ENCODE measurements around the gene PLEKHH1.

Gene PLEKHH1

GRCh38 chr14:67567654-67568053, 34.6 kb downstream of the PLEKHH1 start:
- DNase-seq (ENCODE audit: low read depth) = no peak

DNA sequence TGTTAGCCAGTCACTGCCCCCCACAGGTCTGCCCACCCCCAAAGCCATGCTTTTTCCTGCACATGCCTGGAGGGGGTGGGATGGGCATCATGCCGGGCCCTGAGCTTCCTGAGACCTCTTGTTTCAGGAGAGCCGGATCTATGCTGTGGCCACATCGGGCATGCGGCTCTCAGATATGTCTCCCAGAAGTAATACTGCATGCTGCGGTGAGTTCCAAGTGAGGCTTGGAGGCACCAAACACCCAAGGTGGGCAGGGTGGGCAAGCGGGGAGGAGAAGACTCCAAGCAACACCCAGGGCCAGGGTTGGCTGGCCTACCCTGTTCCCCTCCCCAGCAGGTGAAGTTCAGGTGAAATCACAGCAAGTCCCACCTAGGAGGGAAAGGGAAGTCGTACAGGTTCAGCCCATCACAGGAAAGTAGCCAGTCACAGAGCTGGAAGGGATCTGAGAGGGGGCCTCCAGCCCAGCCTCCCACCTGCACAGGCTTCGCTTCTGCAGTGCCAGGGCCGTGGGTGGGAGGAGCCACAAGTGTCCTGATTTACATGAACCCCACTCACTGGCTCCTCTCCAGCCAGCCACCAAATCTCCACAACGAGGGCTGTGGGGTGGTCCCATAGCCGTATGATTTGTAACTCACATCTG, 36.0 kb downstream of the PLEKHH1 start:
- no peak for DNase-seq (ENCODE audit: low read depth)

DNA sequence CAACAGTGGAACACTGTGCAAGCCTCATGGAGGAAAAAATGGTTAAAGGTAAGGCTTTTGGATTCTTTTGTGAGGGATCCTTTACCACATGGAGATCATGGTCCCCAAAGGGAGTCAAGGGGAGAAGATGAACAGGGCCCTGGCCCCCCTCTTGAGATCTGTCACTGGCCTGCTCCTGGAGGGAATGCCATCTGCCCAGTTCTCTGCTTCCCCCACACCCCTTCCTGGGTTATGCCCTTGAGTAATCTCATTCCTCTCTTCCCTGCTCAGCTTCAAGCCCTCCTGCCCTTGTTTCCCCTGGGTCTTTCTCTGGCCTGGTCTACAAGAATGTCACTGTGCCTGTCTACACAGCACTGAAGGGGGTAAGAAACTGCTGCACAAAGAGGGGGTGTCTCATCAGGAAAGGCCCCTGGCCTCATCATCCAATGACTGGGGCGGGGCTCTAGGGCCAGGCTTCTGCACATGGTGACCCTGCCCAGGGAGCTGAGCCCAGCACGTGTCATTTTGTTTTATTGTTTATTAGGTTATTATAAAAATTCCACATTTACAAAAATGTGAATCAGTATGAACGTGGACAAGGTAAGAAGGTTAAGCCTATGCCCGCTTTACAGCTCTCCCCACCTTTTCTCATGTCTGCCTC, 36.7 kb downstream of the PLEKHH1 start:
- no peak for DNase-seq (ENCODE audit: low read depth)

GRCh38 chr14:67570453-67570852, 37.4 kb downstream of the PLEKHH1 start:
- DNase-seq (ENCODE audit: low read depth) = no peak

- DNase-seq (ENCODE audit: low read depth) = peak; percentile 50
These were observed 38.3 kb downstream of the PLEKHH1 start for GRCh38 chr14:67571275-67571990.

- no peak for DNase-seq (ENCODE audit: low read depth)
These were observed 38.9 kb downstream of the PLEKHH1 start for GRCh38 chr14:67571991-67572323.

- DNase-seq (ENCODE audit: low read depth) = no peak
These were observed 39.5 kb downstream of the PLEKHH1 start for GRCh38 chr14:67572608-67573007.

DNA sequence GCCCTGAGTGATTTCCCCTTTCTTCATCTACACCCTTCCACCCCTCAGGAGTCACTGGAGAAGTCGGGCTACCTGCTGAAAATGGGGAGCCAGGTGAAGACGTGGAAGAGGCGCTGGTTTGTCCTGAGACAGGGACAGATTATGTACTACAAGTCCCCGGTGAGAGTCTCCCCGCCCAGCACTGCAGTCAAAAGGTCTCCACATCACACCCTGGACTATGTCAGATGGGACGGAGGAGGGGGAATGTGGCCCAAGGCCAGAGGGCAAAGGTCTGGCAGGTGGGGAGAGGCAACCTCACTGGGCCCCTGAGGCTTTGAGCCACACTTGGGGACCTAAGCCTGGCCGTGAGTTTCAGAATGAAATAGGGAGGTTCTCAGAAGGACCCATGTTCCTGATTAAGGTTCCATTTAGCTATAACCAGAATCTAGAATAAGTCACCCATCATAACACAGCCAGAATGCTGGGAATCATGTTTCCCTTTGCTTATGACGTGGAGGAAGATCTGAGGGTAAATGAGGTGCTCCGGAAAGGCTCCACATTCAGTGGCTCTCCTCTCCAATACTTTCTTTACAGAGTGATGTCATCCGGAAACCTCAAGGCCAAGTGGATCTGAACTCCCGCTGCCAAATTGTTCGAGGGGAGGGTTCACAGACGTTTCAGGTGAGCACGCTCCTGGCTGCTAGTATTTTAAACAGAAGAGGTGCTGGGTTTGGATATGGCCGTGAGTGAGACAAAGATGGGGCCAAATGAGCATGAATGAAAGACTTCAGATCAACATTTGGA, 40.3 kb downstream of the PLEKHH1 start:
- no peak for DNase-seq (ENCODE audit: low read depth)

DNA sequence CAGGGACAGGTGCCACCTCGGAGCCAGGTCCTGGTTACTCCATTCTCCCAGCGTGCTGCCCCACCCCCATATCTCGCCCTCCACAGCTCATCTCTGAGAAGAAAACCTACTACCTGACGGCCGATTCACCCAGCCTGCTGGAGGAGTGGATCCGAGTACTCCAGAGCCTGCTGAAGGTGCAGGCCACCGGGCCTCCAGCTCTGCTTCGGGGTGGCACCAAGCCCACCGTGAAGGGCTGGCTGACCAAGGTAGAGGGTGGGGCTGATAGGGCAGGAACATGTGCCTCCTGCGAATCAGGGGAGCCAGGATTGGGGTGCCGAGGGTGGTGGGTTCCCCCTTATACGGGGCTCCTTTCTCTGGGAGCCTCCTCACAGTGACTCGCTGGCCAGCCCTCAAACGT, 41.1 kb downstream of the PLEKHH1 start:
- DNase-seq (ENCODE audit: low read depth) = no peak

- DNase-seq (ENCODE audit: low read depth) = no peak
These were observed 41.7 kb downstream of the PLEKHH1 start for GRCh38 chr14:67574806-67575205.

- no peak for DNase-seq (ENCODE audit: low read depth)
These were observed 42.6 kb downstream of the PLEKHH1 start for GRCh38 chr14:67575684-67576083.

- no peak for DNase-seq (ENCODE audit: low read depth)
These were observed 43.3 kb downstream of the PLEKHH1 start for GRCh38 chr14:67576216-67576955.

DNA sequence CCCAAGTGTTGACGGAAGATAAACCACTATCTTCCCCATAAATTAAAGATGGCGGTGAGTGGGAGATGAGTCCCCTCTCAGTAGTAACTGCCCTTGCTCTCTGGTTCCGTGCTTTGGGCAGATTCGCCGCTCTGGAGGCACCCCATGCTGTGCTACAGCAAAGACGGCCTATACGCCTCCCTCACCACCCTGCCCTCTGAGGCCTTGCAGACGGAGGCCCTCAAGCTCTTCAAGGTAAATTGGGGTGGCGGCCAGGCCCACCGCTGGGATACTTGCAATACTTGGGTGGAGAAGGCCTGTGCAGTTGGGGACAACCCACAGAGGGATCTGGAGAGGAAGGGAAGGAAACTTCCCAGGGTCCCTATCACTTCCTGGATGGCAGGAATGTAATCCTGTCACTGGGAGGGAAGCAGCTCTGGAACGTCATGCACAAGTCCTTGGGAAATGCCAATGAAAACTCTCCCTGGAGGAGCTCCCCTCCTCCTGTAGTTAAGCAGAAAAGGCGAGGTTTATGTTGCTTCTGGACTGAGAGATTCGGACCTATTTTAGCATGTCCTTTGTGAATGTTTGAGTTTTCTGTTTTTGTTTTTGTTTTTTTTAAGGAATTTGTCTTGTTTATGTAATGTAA, 44.2 kb downstream of the PLEKHH1 start:
- no peak for DNase-seq (ENCODE audit: low read depth)

- DNase-seq (ENCODE audit: low read depth) = no peak
These were observed 45.0 kb downstream of the PLEKHH1 start for GRCh38 chr14:67577909-67578749.

DNA sequence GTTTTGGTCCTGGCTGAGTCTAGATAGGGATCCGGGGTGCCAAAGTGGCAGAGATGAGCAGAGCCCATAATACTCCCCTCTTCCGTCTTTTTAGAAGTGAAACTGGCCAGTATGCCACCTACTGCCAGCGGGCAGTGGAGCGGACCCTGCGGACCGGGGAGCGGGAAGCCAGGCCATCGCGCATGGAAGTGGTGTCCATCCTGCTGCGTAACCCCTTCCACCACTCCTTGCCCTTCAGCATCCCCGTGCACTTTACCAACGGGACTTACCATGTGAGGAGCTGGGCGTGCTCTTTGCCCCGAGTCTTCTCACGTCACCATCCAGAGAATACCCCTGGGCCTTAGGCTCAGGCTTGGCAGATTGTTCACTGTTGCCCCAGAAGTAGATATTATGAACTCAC, 46.0 kb downstream of the PLEKHH1 start:
- DNase-seq (ENCODE audit: low read depth) = no peak

DNA sequence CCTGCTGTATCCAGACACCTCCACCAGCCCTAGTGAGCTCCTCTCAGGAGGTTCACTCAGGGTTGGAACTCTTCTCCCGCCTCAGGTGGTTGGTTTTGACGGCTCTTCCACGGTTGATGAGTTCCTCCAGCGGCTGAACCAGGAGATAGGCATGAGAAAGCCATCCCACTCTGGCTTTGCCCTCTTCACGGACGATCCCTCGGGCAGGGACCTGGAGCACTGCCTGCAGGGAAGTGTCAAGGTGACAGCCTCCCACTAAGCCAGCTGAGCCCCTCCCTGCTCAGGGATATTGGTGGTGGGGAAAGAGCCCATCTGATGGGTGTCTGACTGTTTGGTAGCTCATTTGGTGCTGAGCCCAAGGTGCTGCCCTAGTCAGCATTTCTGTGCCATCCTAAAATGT, 46.5 kb downstream of the PLEKHH1 start:
- no peak for DNase-seq (ENCODE audit: low read depth)

DNA sequence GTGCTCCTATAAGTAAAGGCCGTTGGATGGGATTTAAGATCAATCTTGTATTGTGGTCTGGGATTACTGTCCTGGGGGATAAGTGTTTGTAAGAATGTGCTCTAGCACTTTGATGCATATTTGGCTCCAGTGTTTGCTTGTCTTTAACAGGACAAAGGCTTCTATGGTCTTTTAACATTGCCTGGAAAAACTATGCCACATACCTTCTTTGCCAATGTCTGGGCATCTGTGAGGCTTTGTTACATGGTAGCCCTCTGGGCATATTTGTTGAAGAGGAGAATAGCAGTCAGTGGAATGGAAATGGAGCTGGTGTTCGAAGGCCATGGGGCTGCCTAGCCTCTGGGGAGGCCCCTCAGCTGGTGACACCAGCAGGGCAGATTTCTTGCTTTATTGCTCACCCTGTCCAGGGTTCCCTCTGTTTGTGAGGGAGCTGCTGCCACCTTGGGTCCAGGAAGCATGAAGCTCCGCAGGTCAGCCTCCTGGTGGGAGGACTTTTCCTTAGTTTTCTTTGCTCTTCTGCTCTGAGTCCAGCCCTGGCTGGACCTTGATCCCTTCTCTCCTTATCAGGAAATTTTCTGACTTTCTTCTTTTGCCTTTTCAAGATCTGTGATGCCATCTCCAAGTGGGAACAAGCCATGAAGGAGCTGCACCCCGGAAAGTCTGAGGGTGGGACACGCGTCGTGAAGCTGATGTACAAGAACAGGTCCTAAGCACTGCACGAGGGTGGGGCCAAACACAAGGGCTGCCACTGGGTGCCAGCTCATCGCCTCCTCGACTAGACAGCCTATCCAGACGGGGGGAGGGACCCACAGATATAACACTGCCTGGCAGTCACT, 47.5 kb downstream of the PLEKHH1 start:
- DNase-seq (ENCODE audit: low read depth) = no peak

GRCh38 chr14:67581643-67582042, 48.6 kb downstream of the PLEKHH1 start:
- no peak for DNase-seq (ENCODE audit: low read depth)

DNA sequence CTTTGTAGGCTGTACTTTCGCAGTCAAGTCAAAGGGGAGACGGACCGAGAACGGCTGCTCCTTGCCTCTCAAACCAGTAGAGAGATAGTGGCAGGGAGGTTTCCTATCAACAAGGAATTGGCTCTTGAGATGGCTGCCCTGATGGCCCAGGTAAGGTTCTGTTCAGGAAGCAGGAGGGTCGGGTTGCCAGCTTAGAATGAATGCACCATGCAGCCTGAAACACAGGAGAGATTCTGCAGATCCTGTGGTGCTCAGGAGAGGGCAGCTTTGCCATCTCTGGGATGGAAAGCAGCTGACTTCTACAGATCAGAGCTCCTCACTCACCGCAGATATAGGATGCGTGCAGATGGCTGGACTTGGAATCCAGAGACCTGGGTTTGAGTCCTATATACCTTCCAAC, 49.0 kb downstream of the PLEKHH1 start:
- DNase-seq (ENCODE audit: low read depth) = no peak

All from T follicular helper cell (primary cell).